ENCODE data around the gene GLT8D2.

DNA sequence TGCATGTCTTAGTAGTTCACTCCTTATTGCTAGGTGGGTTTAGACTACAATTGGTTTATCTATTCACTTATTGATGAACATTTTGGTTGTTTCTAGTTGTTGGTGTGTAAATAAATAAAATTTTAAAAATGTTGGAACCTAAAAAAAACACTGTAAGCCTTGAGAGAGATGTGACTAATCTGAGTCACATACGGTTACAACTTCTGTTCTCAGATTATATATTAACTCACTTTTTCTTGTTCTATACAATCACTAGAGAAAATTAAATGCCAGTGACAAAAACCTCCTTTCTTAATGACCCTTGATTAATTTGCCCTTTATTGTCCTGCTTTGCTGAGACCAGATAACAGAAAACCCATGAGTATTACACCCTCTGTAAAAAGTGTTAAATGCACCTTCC, 91.4 kb downstream of the GLT8D2 start:
- TF ChIP-seq, protein P1, sequence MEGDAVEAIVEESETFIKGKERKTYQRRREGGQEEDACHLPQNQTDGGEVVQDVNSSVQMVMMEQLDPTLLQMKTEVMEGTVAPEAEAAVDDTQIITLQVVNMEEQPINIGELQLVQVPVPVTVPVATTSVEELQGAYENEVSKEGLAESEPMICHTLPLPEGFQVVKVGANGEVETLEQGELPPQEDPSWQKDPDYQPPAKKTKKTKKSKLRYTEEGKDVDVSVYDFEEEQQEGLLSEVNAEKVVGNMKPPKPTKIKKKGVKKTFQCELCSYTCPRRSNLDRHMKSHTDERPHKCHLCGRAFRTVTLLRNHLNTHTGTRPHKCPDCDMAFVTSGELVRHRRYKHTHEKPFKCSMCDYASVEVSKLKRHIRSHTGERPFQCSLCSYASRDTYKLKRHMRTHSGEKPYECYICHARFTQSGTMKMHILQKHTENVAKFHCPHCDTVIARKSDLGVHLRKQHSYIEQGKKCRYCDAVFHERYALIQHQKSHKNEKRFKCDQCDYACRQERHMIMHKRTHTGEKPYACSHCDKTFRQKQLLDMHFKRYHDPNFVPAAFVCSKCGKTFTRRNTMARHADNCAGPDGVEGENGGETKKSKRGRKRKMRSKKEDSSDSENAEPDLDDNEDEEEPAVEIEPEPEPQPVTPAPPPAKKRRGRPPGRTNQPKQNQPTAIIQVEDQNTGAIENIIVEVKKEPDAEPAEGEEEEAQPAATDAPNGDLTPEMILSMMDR (conservative IDR thresholded peaks at IDR 0.05) = no peak
- no peak for TF ChIP-seq ZFX (IDR thresholded peaks at IDR 0.05)
